ENCODE data around the gene MAP3K7. TPM values are rescaled to one million over a fixed set of nuclear protein-coding genes. Genes with fewer than 3 reads are reported as not detected.

The MAP3K7 gene
- total and polyA plus RNA-seq, 2 of the 13 experiments (the other 11 are each of a cell fraction or from before 2014, with no cell fraction given): 24.1 to 24.4 TPM

DNA sequence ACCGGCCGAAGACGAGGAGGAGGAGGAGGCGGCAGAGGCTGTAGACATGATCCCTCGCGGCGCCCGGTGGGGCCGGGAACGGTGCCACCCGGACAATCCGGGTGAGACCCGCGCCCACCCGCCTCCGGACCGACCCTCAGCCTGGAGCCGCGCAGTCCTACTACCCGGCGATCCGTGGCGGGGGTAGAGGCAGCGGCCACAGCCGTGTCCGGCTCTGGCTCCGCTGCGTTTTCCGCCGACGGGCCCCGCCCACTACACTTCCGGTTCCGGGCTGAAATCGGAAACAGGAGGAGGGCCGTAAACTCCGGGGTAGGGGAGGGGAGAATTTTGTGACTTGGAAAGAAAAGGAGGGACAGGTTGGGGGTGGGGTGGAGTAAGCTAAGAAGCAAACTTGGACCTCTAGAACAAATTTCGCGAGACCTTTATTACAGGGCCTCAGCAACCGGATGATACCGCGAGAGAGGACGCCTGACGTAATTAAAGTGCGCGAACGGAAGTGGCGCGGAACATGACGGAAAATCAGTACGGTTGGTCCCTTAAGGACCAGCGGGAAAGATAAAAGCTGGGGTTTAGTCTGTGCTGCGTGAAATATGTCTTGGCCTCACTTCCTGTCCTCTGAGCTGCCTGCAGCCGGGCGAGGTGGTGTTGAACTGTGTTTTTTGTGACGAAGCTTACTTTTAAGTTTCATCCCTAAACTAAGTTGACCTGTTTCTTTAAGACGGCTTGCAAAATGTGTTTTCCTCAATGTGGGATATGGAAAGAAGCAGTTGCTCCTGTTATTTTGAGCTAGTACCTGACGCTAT, at the start of gene MAP3K7 (continued):
- TF ChIP-seq, protein P1, sequence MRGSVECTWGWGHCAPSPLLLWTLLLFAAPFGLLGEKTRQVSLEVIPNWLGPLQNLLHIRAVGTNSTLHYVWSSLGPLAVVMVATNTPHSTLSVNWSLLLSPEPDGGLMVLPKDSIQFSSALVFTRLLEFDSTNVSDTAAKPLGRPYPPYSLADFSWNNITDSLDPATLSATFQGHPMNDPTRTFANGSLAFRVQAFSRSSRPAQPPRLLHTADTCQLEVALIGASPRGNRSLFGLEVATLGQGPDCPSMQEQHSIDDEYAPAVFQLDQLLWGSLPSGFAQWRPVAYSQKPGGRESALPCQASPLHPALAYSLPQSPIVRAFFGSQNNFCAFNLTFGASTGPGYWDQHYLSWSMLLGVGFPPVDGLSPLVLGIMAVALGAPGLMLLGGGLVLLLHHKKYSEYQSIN (CRISPR knock-in tag; IDR thresholded peaks at IDR 0.05; ENCODE audit: borderline replicate concordance): no peak
- TF ChIP-seq ZNF710 (CRISPR knock-in tag; IDR thresholded peaks at IDR 0.05; ENCODE audit: borderline replicate concordance) (no peak), TBL1XR1 (IDR thresholded peaks at IDR 0.05; ENCODE audit: borderline replicate concordance, low read length, partially characterized antibody) (peak; percentile 49), CREM (IDR thresholded peaks at IDR 0.05) (peak; percentile 100), CREM (CRISPR knock-in tag; IDR thresholded peaks at IDR 0.05) (peak; percentile 93), E2F1 (CRISPR knock-in tag; IDR thresholded peaks at IDR 0.05) (no peak), ZBTB49 (CRISPR knock-in tag; IDR thresholded peaks at IDR 0.05; ENCODE audit: borderline replicate concordance) (no peak), ZNF234 (CRISPR knock-in tag; conservative IDR thresholded peaks at IDR 0.05) (no peak), SAP130 (CRISPR knock-in tag; IDR thresholded peaks at IDR 0.05; ENCODE audit: low read depth) (peak; percentile 98), ZNF34 (CRISPR knock-in tag; IDR thresholded peaks at IDR 0.05; ENCODE audit: borderline replicate concordance) (no peak), ZNF235 (CRISPR knock-in tag; IDR thresholded peaks at IDR 0.05; ENCODE audit: borderline replicate concordance) (no peak), JUNB (CRISPR knock-in tag; IDR thresholded peaks at IDR 0.05; ENCODE audit: borderline replicate concordance) (no peak), ZNF256 (CRISPR knock-in tag; conservative IDR thresholded peaks at IDR 0.05) (no peak), RCOR2 (CRISPR knock-in tag; IDR thresholded peaks at IDR 0.05) (no peak), ZNF503 (CRISPR knock-in tag; IDR thresholded peaks at IDR 0.05) (no peak), PHF21A (CRISPR knock-in tag; IDR thresholded peaks at IDR 0.05) (peak; percentile 74), POLR2AphosphoS2 (IDR thresholded peaks at IDR 0.05; ENCODE audit: low read depth, low read length) (no peak)
- TF ChIP-seq, protein P2, sequence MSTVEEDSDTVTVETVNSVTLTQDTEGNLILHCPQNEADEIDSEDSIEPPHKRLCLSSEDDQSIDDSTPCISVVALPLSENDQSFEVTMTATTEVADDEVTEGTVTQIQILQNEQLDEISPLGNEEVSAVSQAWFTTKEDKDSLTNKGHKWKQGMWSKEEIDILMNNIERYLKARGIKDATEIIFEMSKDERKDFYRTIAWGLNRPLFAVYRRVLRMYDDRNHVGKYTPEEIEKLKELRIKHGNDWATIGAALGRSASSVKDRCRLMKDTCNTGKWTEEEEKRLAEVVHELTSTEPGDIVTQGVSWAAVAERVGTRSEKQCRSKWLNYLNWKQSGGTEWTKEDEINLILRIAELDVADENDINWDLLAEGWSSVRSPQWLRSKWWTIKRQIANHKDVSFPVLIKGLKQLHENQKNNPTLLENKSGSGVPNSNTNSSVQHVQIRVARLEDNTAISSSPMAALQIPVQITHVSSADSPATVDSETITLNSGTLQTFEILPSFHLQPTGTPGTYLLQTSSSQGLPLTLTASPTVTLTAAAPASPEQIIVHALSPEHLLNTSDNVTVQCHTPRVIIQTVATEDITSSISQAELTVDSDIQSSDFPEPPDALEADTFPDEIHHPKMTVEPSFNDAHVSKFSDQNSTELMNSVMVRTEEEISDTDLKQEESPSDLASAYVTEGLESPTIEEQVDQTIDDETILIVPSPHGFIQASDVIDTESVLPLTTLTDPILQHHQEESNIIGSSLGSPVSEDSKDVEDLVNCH (CRISPR knock-in tag; IDR thresholded peaks at IDR 0.05): no peak
